Transverse colon (tissue), 3 donors: ENCODE results near the gene PSAT1.

Experiments used
- EP300 ChIP-seq: sonication (generic); formaldehyde crosslinking; IDR thresholded peaks from one replicate; pipeline ENCODE4 v1.6.1; 2017; ENCODE audit warnings: antibody characterized with exemption, low read depth
- POLR2A ChIP-seq: fragments of 450-650 bp; IDR thresholded peaks from one replicate; pipeline ENCODE4 v1.6.1; 2016; ENCODE audit warnings: antibody characterized with exemption, mild to moderate bottlenecking, moderate library complexity
- TF ChIP-seq, protein P1 (sequence below), 5 experiments: fragments of 200-600 bp in 3 of 5; fragments of 450-650 bp in 2 of 5; sonication (generic) in 3 of 5; IDR thresholded peaks; 1 replicate in 2 of 5; 2 replicates in 3 of 5; pipeline ENCODE4 v1.5.1; 2016 to 2017; ENCODE audit warnings: antibody characterized with exemption in 5 of 5, inconsistent platforms in 3 of 5, mild to moderate bottlenecking in 2 of 5, moderate library complexity in 1 of 5

DNA sequence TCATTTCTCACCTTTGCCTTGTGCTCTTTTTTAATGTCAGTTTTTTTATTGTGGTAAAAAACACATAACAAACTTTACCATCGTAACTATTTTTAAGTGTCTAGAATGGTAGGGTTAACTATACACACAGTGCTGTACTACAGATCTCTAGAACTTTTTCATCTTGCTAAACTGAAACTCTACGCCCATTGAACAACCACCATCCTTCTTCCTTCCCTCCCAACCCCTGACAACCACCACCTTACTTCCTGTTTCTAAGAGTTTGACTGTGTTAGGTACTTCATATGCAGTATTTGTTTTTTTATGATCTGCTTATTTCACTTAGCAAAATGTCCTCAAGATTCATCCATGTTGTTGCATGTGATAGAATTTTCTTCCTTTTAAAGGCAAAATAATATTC lies 54.9 kb downstream of the PSAT1 start:
- TF ChIP-seq, protein P1, sequence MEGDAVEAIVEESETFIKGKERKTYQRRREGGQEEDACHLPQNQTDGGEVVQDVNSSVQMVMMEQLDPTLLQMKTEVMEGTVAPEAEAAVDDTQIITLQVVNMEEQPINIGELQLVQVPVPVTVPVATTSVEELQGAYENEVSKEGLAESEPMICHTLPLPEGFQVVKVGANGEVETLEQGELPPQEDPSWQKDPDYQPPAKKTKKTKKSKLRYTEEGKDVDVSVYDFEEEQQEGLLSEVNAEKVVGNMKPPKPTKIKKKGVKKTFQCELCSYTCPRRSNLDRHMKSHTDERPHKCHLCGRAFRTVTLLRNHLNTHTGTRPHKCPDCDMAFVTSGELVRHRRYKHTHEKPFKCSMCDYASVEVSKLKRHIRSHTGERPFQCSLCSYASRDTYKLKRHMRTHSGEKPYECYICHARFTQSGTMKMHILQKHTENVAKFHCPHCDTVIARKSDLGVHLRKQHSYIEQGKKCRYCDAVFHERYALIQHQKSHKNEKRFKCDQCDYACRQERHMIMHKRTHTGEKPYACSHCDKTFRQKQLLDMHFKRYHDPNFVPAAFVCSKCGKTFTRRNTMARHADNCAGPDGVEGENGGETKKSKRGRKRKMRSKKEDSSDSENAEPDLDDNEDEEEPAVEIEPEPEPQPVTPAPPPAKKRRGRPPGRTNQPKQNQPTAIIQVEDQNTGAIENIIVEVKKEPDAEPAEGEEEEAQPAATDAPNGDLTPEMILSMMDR (IDR thresholded peaks at IDR 0.05), result no peak
- no peak for TF ChIP-seq EP300
- no peak for TF ChIP-seq POLR2A
